ENCODE measurements around the gene TXNDC16. TPM values are rescaled to one million over a fixed set of nuclear protein-coding genes. Genes with fewer than 3 reads are reported as not detected.

The TXNDC16 gene
- total RNA-seq, 1 donor from 2014 or later, result 22.8 TPM

DNA sequence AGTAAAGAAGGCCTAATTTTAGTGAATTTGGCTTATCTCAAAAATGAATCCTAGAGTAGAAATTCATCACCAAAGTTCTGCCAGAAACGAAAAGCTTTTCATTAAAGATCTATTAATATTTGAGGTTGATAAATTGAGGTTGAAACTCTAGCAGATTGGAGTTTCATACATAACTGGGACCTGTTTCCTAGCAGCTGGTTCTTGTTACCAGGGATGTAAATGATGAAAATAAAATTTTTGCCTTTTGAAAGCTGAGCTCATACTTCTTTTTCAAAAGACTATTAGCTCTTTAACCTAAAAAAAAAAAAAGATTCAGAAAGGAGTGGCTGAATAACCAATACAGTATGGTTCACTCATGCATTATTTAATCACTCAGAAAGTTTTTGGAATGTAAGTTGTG is 139.9 kb downstream of the TXNDC16 start:
- no peak for TF ChIP-seq CTCF (IDR thresholded peaks at IDR 0.05)
- Mint-ChIP-seq H3K36me3 (ENCODE audit: unreplicated experiment) (no peaks in the 10 kb centered on the region), H3K27me3 (ENCODE audit: unreplicated experiment) (peaks cover under 1% of the 10 kb centered on the region), H3K27ac (ENCODE audit: unreplicated experiment) (no peak overlapping the region), H3K4me3 (ENCODE audit: unreplicated experiment) (no peak overlapping the region), H3K9me3 (ENCODE audit: unreplicated experiment) (no peaks in the 10 kb centered on the region), H3K4me1 (ENCODE audit: unreplicated experiment) (peaks cover 4% of the 10 kb centered on the region)
- no peak for DNase-seq (ENCODE audit: extremely low spot score, unreplicated experiment)

DNA sequence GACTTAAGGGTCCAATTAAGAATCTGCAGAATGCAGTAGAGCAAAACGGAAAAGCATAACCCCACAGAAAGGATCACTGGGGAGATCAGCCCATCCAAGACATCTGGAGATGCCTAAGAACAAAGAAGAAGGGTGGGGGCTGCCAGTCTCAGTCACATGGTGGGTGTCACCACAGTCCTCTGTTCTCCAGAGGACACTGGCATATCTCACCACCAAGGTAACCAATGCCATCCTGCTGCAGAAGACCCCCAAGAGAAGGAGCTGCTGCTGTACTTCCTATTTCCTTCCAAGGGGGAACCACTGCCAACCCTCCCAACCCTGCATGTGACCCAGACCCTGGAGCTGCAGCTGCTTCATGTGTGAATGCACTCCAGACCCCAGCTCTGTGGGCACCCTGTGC is 147.0 kb downstream of the TXNDC16 start:
- Mint-ChIP-seq H3K36me3 (ENCODE audit: unreplicated experiment) (no peaks in the 10 kb centered on the region), H3K27me3 (ENCODE audit: unreplicated experiment) (no peaks in the 10 kb centered on the region), H3K4me3 (ENCODE audit: unreplicated experiment) (no peak overlapping the region), H3K27ac (ENCODE audit: unreplicated experiment) (no peak overlapping the region), H3K9me3 (ENCODE audit: unreplicated experiment) (no peaks in the 10 kb centered on the region), H3K4me1 (ENCODE audit: unreplicated experiment) (peaks cover 12% of the 10 kb centered on the region)
- DNase-seq (ENCODE audit: extremely low spot score, unreplicated experiment), result no peak
- TF ChIP-seq CTCF (IDR thresholded peaks at IDR 0.05), result no peak

- Mint-ChIP-seq H3K4me1 (ENCODE audit: unreplicated experiment) (peaks cover 25% of the 10 kb centered on the region), H3K9me3 (ENCODE audit: unreplicated experiment) (no peaks in the 10 kb centered on the region), H3K4me3 (ENCODE audit: unreplicated experiment) (no peak overlapping the region), H3K36me3 (ENCODE audit: unreplicated experiment) (no peaks in the 10 kb centered on the region), H3K27ac (ENCODE audit: unreplicated experiment) (no peak overlapping the region), H3K27me3 (ENCODE audit: unreplicated experiment) (no peaks in the 10 kb centered on the region)
- no peak for DNase-seq (ENCODE audit: extremely low spot score, unreplicated experiment)
- no peak for TF ChIP-seq CTCF (IDR thresholded peaks at IDR 0.05)
Observed at GRCh38 chr14:52402812-52403526, 149.3 kb downstream of the TXNDC16 start.

- Mint-ChIP-seq H3K9me3 (ENCODE audit: unreplicated experiment) (no peaks in the 10 kb centered on the region), H3K27ac (ENCODE audit: unreplicated experiment) (peak overlapping the region; percentile 75), H3K36me3 (ENCODE audit: unreplicated experiment) (no peaks in the 10 kb centered on the region), H3K4me3 (ENCODE audit: unreplicated experiment) (no peak overlapping the region), H3K4me1 (ENCODE audit: unreplicated experiment) (peaks cover 28% of the 10 kb centered on the region), H3K27me3 (ENCODE audit: unreplicated experiment) (no peaks in the 10 kb centered on the region)
- no peak for TF ChIP-seq CTCF (IDR thresholded peaks at IDR 0.05)
- DNase-seq (ENCODE audit: extremely low spot score, unreplicated experiment), result no peak
Observed at GRCh38 chr14:52400846-52401245, 151.5 kb downstream of the TXNDC16 start.

GRCh38 chr14:52399921-52400595 is 152.2 kb downstream of the TXNDC16 start:
- DNase-seq (ENCODE audit: extremely low spot score, unreplicated experiment), result no peak
- Mint-ChIP-seq H3K9me3 (ENCODE audit: unreplicated experiment) (no peaks in the 10 kb centered on the region), H3K4me3 (ENCODE audit: unreplicated experiment) (no peak overlapping the region)

More at GRCh38 chr14:52399921-52400595, 152.2 kb downstream of the TXNDC16 start:
- Mint-ChIP-seq H3K27me3 (ENCODE audit: unreplicated experiment) (no peaks in the 10 kb centered on the region), H3K4me1 (ENCODE audit: unreplicated experiment) (peaks cover 30% of the 10 kb centered on the region), H3K27ac (ENCODE audit: unreplicated experiment) (peak overlapping the region; percentile 75), H3K36me3 (ENCODE audit: unreplicated experiment) (no peaks in the 10 kb centered on the region)
- TF ChIP-seq CTCF (IDR thresholded peaks at IDR 0.05), result peak; percentile 50

All from osteocyte (in vitro differentiated cells).